HG02870 (cell line): Measurements from ENCODE around the gene RIPK1.
A peak's percentile ranks its signal among the peaks of the same experiment; 100 is the strongest.

Experiments
- ATAC-seq: cut with Tn5 transposase; IDR thresholded peaks from one replicate; pipeline ENCODE4 v1.9.1; 2021; ENCODE audit warnings: mild to moderate bottlenecking, moderate library complexity; ENCODE audit not compliant: unreplicated experiment

The RIPK1 gene

GRCh38 chr6:3159805-3160781 is 91.8 kb downstream of the RIPK1 start:
- no peak for ATAC-seq

GRCh38 chr6:3162067-3162497 is 93.8 kb downstream of the RIPK1 start:
- ATAC-seq: no peak

- peak; percentile 48 for ATAC-seq
Observed at GRCh38 chr6:3162565-3163247, 94.4 kb downstream of the RIPK1 start.

- ATAC-seq: no peak
Observed at GRCh38 chr6:3163248-3163594, 94.9 kb downstream of the RIPK1 start.

GRCh38 chr6:3164388-3164787 is 96.1 kb downstream of the RIPK1 start:
- ATAC-seq: no peak
